Measurements from ENCODE around the gene NDUFS8. TPM values are rescaled to one million over a fixed set of nuclear protein-coding genes. Genes with fewer than 3 reads are reported as not detected.

Gene NDUFS8
- total and polyA plus RNA-seq, 2 experiments from 2014 or later: 111 to 286 TPM

- Histone ChIP-seq H3K79me2 (peaks cover 92% of the 10 kb centered on the region), H2AFZ (no peak overlapping the region), H3K36me3 (replicated peaks; ENCODE audit: insufficient read depth, low read depth) (no peaks in the 10 kb centered on the region), H3K9me2 (replicated peaks; ENCODE audit: insufficient read depth) (no peaks in the 10 kb centered on the region), H3K27ac (no peak overlapping the region), H3K27me3 (no peaks in the 10 kb centered on the region), H3K4me1 (ENCODE audit: insufficient read depth) (peaks cover 20% of the 10 kb centered on the region), H3K9me3 (ENCODE audit: low read depth) (no peaks in the 10 kb centered on the region), H4K20me1 (ENCODE audit: insufficient read depth, poor library complexity, severe bottlenecking) (peaks cover 40% of the 10 kb centered on the region), H3K4me3 (no peak overlapping the region), H3K4me2 (peak overlapping the region; percentile 19)
- 39% methylated on average over 3 of the region's 3 CpGs for WGBS (ENCODE audit: low lambda C conversion rate, missing lambda C conversion rate)
- no peak for DNase-seq (ENCODE audit: low spot score)
- TF ChIP-seq EZH2phosphoT487 (IDR thresholded peaks at IDR 0.05; ENCODE audit: low read depth, severe bottlenecking, unreplicated experiment): no peak
- TF ChIP-seq, protein P1, sequence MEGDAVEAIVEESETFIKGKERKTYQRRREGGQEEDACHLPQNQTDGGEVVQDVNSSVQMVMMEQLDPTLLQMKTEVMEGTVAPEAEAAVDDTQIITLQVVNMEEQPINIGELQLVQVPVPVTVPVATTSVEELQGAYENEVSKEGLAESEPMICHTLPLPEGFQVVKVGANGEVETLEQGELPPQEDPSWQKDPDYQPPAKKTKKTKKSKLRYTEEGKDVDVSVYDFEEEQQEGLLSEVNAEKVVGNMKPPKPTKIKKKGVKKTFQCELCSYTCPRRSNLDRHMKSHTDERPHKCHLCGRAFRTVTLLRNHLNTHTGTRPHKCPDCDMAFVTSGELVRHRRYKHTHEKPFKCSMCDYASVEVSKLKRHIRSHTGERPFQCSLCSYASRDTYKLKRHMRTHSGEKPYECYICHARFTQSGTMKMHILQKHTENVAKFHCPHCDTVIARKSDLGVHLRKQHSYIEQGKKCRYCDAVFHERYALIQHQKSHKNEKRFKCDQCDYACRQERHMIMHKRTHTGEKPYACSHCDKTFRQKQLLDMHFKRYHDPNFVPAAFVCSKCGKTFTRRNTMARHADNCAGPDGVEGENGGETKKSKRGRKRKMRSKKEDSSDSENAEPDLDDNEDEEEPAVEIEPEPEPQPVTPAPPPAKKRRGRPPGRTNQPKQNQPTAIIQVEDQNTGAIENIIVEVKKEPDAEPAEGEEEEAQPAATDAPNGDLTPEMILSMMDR (IDR thresholded peaks at IDR 0.05; ENCODE audit: poor library complexity): no peak
- TF ChIP-seq EZH2 (IDR thresholded peaks at IDR 0.05; ENCODE audit: borderline replicate concordance): no peak
Observed at GRCh38 chr11:68082481-68082880, 52.0 kb downstream of the NDUFS8 start.

DNA sequence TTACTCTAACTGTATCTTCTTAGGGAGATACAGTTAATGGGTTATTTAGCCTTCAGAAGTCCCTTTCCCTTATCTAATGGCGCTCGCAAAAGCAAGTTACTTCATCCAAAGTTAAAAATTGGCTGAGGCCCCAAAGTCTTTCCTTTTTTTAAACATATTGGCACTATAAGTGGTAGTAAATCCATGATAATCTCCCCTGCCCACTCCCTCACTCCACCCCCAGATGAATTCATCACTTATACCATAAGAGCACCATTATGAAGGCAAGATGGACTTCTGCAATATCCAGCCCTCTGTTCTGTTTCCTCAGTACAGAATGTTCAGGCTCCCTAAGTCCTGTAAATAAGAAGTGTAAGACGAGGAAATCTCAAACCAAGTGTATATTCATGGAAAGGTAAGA, 53.0 kb downstream of the NDUFS8 start:
- 67% methylated on average over 3 of the region's 3 CpGs for WGBS (ENCODE audit: low lambda C conversion rate, missing lambda C conversion rate)

More for the DNA sequence above, 53.0 kb downstream of the NDUFS8 start:
- Histone ChIP-seq H3K9me3 (ENCODE audit: low read depth) (no peaks in the 10 kb centered on the region), H4K20me1 (ENCODE audit: insufficient read depth, poor library complexity, severe bottlenecking) (peaks cover 31% of the 10 kb centered on the region), H3K79me2 (peaks cover 92% of the 10 kb centered on the region), H3K27ac (no peak overlapping the region), H3K27me3 (no peaks in the 10 kb centered on the region), H2AFZ (no peak overlapping the region), H3K4me3 (no peak overlapping the region), H3K36me3 (replicated peaks; ENCODE audit: insufficient read depth, low read depth) (no peaks in the 10 kb centered on the region), H3K9me2 (replicated peaks; ENCODE audit: insufficient read depth) (no peaks in the 10 kb centered on the region), H3K4me1 (ENCODE audit: insufficient read depth) (peaks cover 20% of the 10 kb centered on the region), H3K4me2 (no peak overlapping the region)
- TF ChIP-seq EZH2phosphoT487 (IDR thresholded peaks at IDR 0.05; ENCODE audit: low read depth, severe bottlenecking, unreplicated experiment): no peak
- TF ChIP-seq EZH2 (IDR thresholded peaks at IDR 0.05; ENCODE audit: borderline replicate concordance): no peak
- TF ChIP-seq, protein P1 (IDR thresholded peaks at IDR 0.05; ENCODE audit: poor library complexity): no peak
- no peak for DNase-seq (ENCODE audit: low spot score)

Small RNA genes lying within 50 kb of the gene (microRNA-seq; reads per million reads assigned to microRNA genes)
- not detected for gene MIR4691
- not detected for gene MIR6753
- 4.9 reads per million, percentile 8 among the genes with 10 or more reads in this experiment for gene MIR7113

Small RNA genes lying within 50 kb of the gene (small RNA-seq; reads per million reads assigned to genes)
- gene MIR6753: 0.19 reads per million

Other genes starting within 250 kb of the NDUFS8 start
- 22.6 and 23.5 TPM in 2 replicates for gene UNC93B1, start 26.6 kb upstream of the NDUFS8 start, total RNA-seq
- gene UNC93B1, start 26.6 kb upstream of the NDUFS8 start, polyA plus RNA-seq: 38.0 and 42.9 TPM in 2 replicates
- gene ALDH3B1, start 20.4 kb upstream of the NDUFS8 start, total RNA-seq: 11.7 and 15.4 TPM in 2 replicates
- gene ALDH3B1, start 20.4 kb upstream of the NDUFS8 start, polyA plus RNA-seq: 15.7 and 16.9 TPM in 2 replicates
- 61.0 and 77.4 TPM in 2 replicates for gene TCIRG1, start 8.3 kb downstream of the NDUFS8 start, total RNA-seq
- 125 and 199 TPM in 2 replicates for gene TCIRG1, start 8.3 kb downstream of the NDUFS8 start, polyA plus RNA-seq
- gene CHKA, start 90.7 kb downstream of the NDUFS8 start, total RNA-seq: 74.6 and 117 TPM in 2 replicates
- gene CHKA, start 90.7 kb downstream of the NDUFS8 start, polyA plus RNA-seq: 70.0 and 76.7 TPM in 2 replicates
- gene KMT5B, start 182.6 kb downstream of the NDUFS8 start, total RNA-seq: 36.0 TPM in 2 replicates
- 26.9 and 29.9 TPM in 2 replicates for gene KMT5B, start 182.6 kb downstream of the NDUFS8 start, polyA plus RNA-seq
- gene C11orf24, start 241.3 kb downstream of the NDUFS8 start, total RNA-seq: 42.8 and 55.6 TPM in 2 replicates
- gene C11orf24, start 241.3 kb downstream of the NDUFS8 start, polyA plus RNA-seq: 76.2 TPM in 2 replicates